ENCODE data around the gene SETBP1.

SETBP1 gene

DNA sequence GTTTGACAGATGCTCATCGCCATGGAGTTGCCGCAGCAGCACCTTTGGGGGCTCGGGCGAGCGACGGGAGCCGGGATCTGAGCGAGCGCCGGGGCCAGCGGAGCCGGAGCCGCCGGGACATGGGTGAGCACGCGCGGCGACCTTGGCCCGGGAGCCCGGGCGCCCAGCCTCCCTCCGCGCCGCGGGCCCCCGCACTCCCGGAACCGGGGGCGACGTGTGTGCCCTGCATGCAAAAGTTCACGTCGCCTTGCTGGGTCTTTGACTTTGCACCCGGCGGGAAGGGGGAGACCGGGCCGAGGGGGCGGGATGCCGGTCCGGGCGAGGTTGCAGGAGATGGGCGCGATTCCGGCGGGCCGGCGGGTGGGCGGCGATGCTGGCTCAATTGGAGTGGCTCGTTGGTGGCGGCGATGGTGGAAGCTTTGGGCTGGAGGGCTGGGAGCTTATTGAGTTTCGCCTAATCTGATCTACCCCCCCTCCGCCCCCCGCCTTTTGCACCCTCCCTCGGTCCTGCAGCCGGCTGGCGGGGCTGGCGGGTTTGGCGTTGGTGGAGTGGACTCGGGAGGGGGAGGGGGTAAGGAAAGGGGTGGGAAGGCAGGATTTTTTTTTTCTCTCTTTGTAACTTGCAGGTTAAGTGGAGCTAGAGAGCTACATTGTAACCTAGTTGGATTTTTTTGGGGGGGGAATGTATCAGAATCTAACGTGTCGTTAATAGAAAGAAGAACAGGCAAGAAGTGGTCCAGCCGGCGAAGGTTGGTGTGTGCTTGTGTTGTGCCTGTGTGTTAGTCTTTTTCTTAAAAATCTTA lies at the start of gene SETBP1:
SETBP1 (plus strand) TSS at position 616 of the 803 bp plus-strand sequence. CDS start 20,459 bp downstream, outside the sequence.
- H3K36me3 ChIP-seq (replicated peaks), result no peaks in the 10 kb centered on the region
- H3K4me3 ChIP-seq (ENCODE audit: low read depth, low read length), result peak within 1 kb of the TSS; percentile 70
- in situ Hi-C loops (cut with HindIII; ENCODE audit: low pct_ligation_motif_present, low sequenced_read_pairs), result no loop called here
- DNase-seq, result no peak
- no peaks in the 10 kb centered on the region for H3K27me3 ChIP-seq (replicated peaks)
- TF ChIP-seq, protein P1, sequence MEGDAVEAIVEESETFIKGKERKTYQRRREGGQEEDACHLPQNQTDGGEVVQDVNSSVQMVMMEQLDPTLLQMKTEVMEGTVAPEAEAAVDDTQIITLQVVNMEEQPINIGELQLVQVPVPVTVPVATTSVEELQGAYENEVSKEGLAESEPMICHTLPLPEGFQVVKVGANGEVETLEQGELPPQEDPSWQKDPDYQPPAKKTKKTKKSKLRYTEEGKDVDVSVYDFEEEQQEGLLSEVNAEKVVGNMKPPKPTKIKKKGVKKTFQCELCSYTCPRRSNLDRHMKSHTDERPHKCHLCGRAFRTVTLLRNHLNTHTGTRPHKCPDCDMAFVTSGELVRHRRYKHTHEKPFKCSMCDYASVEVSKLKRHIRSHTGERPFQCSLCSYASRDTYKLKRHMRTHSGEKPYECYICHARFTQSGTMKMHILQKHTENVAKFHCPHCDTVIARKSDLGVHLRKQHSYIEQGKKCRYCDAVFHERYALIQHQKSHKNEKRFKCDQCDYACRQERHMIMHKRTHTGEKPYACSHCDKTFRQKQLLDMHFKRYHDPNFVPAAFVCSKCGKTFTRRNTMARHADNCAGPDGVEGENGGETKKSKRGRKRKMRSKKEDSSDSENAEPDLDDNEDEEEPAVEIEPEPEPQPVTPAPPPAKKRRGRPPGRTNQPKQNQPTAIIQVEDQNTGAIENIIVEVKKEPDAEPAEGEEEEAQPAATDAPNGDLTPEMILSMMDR (IDR thresholded peaks at IDR 0.05; ENCODE audit: low read depth, low read length, missing control alignments), result no peak
- no peak within 1 kb of the TSS for H3K27ac ChIP-seq

DNA sequence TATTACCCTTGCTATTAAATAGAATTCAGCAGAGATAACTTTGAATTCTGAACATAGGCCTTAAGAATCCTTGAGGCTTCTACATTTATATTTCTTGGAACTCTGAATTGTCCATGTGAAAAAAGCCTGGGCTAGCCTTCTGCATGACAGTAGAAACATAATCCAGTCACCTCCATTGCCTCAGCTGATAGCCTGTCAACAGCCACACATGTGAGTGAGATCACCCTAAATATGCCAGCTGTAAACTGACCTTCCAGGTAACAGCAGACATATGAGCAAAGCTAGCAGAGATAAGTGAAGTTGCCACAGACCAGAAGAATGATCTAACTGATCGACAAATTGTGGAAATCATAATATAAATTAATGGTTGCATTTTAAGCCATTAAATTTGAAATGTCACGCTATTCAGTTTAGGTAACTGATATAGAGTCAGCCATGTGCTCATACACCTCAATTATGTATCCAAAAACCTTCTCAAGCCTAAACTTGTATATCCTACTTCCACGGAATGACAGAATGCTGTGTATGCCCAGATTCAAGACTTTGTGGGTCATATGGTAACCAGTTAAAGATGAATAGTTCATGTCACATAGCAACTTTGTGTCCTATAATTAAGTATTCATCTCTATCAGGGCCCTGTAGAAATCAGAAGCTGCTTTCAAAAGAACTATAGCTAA lies 48.1 kb upstream of the SETBP1 start:
- TF ChIP-seq, protein P1 (IDR thresholded peaks at IDR 0.05; ENCODE audit: low read depth, low read length, missing control alignments), result no peak
- in situ Hi-C loops (cut with HindIII; ENCODE audit: low pct_ligation_motif_present, low sequenced_read_pairs), result no loop called here
- no peak for DNase-seq

DNA sequence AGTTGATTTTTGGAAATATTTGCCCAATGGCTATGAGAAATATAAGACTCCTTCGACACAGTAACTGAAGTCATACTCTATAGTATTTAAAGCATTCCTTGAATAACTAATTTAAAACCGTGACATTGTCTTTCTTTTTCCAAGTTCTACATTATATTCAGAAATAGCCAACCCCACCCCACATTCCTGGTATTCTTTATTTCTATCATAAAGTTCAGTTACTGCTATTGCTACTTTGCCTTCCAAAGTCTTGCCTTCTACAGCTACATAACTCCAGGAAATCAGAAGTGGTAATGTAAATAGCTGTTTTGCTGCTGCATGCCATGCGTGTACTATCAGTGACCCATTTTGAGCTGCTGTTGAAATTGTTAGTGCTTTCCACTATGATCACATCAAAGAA lies 45.1 kb upstream of the SETBP1 start:
- in situ Hi-C loops (cut with HindIII; ENCODE audit: low pct_ligation_motif_present, low sequenced_read_pairs), result no loop called here
- Histone ChIP-seq H3K4me3 (ENCODE audit: low read depth, low read length) (no peak overlapping the region), H3K36me3 (replicated peaks) (no peaks in the 10 kb centered on the region), H3K27me3 (replicated peaks) (no peaks in the 10 kb centered on the region), H3K27ac (no peak overlapping the region)
- TF ChIP-seq, protein P1 (IDR thresholded peaks at IDR 0.05; ENCODE audit: low read depth, low read length, missing control alignments), result no peak
- no peak for DNase-seq

More for the DNA sequence above, 48.1 kb upstream of the SETBP1 start:
- no peak overlapping the region for H3K27ac ChIP-seq
- H3K36me3 ChIP-seq (replicated peaks), result no peaks in the 10 kb centered on the region
- no peak overlapping the region for H3K4me3 ChIP-seq (ENCODE audit: low read depth, low read length)
- H3K27me3 ChIP-seq (replicated peaks), result no peaks in the 10 kb centered on the region

DNA sequence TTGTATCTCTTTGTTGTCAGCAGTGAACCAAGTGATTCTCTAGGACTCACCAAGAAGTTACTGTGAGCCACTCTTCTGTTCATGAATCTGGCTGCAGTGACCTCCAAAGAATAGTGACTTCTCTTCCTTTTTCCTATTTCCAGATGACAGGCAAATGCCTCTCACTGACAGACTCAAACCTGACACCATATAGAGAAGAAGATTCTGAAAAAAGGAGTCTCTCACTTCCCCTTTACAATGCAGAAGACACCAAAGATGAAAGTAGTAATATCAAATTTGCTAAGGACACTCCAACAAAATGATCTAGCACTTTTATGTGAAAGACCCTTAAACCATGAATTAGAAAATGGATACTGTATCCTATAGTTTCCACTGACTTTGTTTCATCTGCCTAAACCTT lies 44.4 kb upstream of the SETBP1 start:
- in situ Hi-C loops (cut with HindIII; ENCODE audit: low pct_ligation_motif_present, low sequenced_read_pairs), result no loop called here
- Histone ChIP-seq H3K27me3 (replicated peaks) (no peaks in the 10 kb centered on the region), H3K27ac (no peak overlapping the region), H3K36me3 (replicated peaks) (no peaks in the 10 kb centered on the region), H3K4me3 (ENCODE audit: low read depth, low read length) (no peak overlapping the region)
- DNase-seq, result no peak
- TF ChIP-seq, protein P1 (IDR thresholded peaks at IDR 0.05; ENCODE audit: low read depth, low read length, missing control alignments), result no peak

DNA sequence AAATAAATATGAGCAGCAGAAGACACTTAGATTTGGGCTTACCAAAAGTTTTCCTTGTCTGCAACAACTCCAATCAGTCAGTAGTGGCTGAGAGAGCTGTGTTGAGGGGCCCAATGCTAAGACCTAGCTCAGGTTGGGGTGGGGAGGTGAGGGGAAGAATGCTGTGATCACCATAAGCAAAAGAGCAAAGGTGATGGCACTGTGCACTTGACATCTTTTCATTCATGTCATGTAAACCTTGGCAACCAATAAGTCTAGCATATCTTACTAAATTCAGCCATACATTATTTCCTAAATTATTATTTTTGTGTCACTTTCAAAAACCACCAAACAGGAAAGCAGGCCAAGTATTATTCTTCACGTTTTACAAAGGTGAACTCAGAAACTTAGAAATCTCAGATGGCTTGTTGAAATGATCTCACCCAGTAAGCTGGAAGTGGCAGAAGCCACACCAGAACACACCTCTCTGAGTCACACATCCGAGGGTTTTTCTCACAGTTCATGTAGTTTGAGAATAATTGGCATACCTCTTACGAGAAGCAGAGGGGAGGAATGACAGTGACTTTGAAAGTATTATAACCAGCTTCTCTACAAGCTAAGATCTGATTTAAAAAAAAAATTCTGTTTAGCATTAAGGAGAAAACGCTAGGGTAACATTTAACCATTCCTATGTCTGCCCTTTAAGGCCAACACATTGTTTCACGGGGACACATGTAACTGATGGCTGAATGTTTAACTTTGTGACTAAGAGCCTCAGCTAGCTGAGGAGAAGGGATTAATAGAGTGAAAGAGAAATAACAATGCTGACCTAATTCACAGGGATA lies 43.3 kb upstream of the SETBP1 start:
- in situ Hi-C loops (cut with HindIII; ENCODE audit: low pct_ligation_motif_present, low sequenced_read_pairs), result no loop called here
- TF ChIP-seq, protein P1 (IDR thresholded peaks at IDR 0.05; ENCODE audit: low read depth, low read length, missing control alignments), result no peak
- DNase-seq, result no peak
- H3K27me3 ChIP-seq (replicated peaks), result no peaks in the 10 kb centered on the region
- H3K27ac ChIP-seq, result no peak overlapping the region
- H3K4me3 ChIP-seq (ENCODE audit: low read depth, low read length), result no peak overlapping the region
- H3K36me3 ChIP-seq (replicated peaks), result no peaks in the 10 kb centered on the region
